Subcutaneous adipose tissue (tissue), 4 donors: ENCODE results near the gene CLIC3. TPM values are rescaled to one million over a fixed set of nuclear protein-coding genes. Genes with fewer than 3 reads are reported as not detected.

Experiments used
- total RNA-seq, 4 donors: library from RNA; depleted of rRNA; stranded (reverse); fragments of >200 nt; gene quantifications; one replicate each; pipeline ENCODE4 v1.1.0, GENCODE V29; 2016
- TF ChIP-seq, protein P1 (sequence below): fragments of 450-650 bp; IDR thresholded peaks from one replicate; pipeline ENCODE4 v1.5.1; 2016; ENCODE audit warnings: low read depth, mild to moderate bottlenecking, control low read depth, antibody characterized with exemption, moderate library complexity

Gene CLIC3
- total RNA-seq, 4 donors from 2014 or later: 1.8 to 2.2 TPM; not detected in 2

DNA sequence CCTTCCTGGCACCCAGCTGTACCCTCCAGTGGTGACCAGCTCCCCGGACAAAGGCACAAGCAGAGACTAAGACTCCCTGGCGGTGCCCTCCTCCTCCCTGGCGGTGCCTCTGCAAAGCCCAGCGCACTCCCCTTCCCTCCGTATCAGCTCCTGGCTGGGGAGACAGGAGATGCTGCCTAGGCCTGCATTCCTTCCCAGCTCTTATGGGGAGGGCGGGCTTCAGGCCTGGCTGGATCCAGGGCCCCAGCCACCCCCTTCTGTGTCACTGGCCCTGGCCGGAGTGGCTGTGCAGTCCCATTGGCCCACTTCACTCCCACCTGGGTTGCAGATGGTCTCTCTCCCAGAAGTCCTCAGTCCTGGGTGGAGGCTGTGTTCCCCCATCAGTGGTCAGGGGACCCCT is 37.9 kb downstream of the CLIC3 start:
- TF ChIP-seq, protein P1, sequence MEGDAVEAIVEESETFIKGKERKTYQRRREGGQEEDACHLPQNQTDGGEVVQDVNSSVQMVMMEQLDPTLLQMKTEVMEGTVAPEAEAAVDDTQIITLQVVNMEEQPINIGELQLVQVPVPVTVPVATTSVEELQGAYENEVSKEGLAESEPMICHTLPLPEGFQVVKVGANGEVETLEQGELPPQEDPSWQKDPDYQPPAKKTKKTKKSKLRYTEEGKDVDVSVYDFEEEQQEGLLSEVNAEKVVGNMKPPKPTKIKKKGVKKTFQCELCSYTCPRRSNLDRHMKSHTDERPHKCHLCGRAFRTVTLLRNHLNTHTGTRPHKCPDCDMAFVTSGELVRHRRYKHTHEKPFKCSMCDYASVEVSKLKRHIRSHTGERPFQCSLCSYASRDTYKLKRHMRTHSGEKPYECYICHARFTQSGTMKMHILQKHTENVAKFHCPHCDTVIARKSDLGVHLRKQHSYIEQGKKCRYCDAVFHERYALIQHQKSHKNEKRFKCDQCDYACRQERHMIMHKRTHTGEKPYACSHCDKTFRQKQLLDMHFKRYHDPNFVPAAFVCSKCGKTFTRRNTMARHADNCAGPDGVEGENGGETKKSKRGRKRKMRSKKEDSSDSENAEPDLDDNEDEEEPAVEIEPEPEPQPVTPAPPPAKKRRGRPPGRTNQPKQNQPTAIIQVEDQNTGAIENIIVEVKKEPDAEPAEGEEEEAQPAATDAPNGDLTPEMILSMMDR: no peak

DNA sequence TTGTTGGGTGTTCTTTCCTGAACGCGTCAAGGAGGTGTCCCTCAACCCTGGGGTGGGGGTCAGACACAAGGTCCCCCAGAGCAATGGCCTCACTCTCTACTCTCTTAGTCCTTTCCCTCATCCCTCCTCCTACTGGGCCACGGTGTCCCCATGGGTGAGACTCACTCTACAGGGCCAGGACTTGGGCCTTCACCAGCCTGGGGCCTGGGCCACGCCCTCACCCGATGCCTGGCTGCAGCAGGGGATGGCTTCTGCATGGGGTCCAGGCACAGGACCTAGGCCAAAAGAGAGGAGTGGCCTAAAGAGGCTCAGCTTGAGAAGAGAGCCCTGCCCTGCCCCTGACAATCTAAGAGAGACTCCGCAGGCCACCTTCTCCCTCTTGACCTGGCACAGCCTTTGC is 38.5 kb downstream of the CLIC3 start:
- TF ChIP-seq, protein P1: no peak

DNA sequence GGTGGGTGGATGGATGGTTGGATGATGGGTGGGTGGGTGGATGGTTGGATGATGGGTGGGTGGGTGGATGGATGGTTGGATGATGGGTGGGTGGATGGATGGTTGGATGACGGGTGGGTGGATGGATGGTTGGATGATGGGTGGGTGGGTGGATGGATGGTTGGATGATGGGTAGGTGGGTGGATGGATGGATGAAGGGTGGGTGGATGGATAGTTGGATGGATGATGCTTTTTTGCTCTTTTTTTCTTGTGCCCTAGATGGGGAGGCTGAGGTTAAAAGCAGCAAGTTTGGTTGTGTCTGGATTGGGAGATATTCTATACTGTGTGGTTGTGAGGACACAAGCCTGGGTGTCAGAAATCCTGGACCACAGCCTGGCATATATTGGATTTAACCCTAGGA is 38.9 kb downstream of the CLIC3 start:
- TF ChIP-seq, protein P1: no peak

DNA sequence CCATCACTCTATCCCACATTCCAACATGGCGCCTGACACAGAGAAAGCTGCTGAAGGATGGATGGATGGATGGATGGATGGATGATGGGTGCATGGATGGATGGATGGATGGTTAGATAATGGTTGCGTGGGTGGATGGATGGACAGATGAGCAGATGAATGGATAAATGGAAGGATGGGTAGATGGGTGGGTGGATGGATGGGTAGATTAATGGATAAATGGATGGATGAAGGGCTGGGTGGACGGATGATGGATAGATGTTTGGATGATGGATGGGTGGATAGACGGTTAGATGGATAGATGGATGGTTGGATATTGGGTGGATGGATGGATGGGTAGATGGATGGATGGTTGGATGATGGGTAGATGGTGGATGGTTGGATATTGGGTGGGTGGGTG is 39.8 kb downstream of the CLIC3 start:
- TF ChIP-seq, protein P1: no peak

DNA sequence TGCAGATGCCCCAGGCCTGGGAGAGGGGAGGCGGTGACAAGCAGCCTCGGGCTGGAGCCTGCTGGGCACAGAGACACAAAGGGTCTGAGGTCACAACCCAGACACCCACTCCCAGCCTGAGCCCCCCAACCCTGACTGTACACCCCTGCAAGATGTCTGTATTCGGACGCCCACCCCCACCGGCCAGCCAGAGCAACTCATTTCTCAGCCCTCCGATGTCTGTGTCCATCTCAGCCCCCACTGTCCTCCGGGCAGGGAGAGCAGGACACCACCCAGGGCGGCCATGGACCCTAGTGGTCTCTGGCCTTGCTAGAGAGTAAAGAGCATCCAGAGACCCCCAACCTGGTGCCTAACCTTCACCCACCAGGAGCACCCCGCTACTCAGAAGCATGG is 40.4 kb downstream of the CLIC3 start:
- TF ChIP-seq, protein P1: no peak

DNA sequence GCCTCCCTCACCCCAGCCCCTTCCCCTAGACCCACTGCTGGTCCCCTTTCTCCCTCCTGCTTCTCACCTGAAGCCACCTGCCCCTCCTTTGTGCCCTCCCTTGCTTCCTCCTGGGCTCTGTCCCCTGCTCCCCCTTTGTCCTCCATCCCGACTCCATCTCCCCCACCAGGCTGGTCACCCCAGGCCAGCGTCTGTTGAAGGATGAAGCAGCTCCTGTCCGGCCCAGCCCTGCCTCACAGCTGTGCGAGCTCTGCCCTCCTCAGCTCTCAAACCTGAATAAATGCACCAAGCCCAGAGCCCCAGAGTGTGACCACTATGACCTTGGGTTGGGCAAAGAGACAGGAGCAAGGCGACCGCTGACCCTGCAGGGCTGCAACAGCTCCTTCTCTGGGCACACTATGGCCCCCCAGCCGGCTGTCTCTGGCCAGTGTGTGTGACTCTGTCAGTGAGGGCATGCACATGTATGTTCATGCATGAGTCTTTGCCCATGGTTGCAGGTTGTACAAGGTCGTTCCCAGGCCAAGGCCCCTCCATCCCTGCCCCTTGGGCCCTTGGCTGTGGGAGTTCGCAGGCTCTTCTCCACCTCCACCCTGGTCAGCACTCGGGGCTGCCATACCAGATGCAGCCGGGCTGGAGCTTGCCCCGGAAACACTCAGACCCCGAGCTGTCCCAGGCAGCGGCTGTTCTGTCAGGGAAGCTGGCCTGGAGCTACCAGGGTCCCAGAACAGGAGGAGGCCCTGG is 41.0 kb downstream of the CLIC3 start:
- TF ChIP-seq, protein P1: no peak

DNA sequence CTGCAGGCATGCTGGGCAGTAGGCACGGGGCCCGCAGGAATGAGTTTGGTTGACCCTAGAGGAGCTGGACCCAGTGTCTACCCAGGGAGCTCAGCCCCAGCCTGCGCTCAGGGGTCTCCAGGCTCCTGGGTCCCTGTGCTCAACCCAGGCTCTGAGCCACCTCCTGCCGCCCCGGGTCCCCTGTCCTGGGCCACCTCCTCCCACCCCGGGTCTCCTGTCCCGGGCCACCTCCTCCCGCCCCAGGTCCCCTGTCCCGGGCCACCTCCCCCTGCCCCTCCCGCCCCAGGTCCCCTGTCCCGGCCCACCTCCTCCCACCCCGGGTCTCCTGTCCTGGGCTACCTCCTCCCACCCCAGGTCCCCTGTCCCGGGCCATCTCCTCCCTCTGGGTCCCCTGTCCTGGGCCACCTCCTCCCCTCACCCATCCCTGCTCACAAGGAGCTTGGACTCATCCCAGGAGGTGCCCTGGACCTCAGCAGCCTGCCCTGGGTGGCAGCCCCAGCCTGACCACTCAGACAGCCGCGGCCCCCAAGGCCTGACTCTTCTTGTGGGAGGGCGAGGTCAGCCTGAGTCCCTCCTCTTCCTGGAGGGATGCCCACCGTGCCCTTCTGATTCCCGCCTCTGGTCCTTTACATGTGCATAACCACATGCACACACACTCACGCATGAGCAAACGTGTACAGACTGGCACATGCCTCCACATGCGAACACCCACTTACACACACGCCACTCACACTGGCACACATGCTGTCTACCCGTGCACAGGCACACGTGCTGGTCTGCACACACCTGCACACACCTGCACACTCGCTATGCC is 41.9 kb downstream of the CLIC3 start:
- TF ChIP-seq, protein P1: no peak
